Activated T-helper 1 cell treated with Interleukin-2 at 50 U/mL for 16 hours (primary cell): ENCODE data around the gene CTNND2.

ENCODE experiments used
- DNase-seq: peaks from one replicate; pipeline ENCODE4 v3.0.0-alpha.2; 2020; ENCODE audit warnings: low read depth

Gene CTNND2

DNA sequence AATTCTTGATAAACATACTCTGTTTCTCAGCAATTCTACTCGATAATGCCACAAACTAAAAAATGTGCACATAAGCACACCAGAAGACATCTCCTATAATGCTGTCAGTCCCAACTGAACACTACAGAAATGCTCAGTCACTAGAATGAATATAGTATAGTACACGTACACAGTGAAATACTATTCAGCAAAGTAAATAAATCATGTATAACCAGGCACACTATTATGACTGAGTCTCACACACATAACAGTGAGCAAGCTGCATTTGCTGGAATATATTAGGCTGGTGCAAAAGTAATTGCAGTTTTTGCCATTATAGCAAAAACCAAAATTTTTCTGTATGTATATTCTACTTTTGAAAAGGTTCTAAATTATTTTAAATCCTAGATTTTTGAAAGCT, 310.2 kb downstream of the CTNND2 start:
- no peak for DNase-seq

DNA sequence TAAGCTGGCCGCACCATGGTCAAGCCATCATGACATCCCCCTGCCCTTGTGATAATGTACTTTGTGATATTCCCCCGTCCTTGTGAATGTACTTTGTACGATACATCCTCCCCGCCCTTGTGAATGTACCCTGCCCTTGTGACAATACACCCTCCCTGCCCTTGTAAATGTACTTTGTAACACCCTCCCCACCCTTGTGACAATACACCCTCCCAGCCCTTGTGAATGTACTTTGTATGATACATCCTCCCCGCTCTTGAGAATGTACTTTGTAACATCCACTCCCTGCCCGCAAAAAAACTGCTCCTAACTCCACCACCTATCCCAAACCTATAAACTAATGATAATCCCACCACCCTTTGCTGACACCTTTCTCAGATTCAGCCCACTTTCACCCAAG, 313.8 kb downstream of the CTNND2 start:
- DNase-seq: no peak

DNA sequence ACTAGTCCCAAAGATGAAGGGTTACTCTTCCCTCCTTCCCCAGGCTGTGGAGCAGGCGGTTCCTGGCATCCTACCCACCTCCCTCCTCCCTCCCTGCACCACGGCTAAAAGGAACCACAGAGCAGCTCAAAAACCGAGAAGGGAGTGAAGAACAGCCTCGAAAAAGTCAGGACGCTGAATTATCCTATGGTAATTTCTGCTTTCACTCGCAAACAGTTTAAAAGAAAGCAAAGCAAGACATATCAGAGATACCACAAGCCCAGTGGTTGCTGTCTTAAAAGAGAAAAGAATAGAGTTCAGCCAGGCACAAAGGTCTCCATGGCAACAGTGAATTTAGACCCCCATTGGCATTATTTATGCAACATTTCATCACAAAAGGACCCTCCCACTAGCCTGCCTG, 315.4 kb downstream of the CTNND2 start:
- no peak for DNase-seq

DNA sequence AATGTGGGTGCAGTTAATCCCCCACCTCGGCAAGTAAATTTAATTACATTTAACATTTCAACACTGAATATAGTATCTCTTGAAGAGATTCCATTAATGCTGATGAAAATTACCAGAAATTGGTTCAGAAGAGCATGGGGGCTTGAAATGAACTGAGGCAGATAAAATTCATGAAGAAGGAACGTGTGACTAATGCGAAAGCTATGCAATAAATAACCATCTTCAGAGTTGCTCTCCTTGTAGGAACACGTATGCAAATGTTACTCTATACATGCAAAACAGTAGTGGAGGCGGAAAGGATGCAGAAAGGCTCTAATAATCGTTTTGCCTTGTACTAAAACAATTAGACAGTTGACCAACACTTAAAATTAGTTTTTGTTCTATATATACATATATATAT, 320.2 kb downstream of the CTNND2 start:
- DNase-seq: no peak

DNA sequence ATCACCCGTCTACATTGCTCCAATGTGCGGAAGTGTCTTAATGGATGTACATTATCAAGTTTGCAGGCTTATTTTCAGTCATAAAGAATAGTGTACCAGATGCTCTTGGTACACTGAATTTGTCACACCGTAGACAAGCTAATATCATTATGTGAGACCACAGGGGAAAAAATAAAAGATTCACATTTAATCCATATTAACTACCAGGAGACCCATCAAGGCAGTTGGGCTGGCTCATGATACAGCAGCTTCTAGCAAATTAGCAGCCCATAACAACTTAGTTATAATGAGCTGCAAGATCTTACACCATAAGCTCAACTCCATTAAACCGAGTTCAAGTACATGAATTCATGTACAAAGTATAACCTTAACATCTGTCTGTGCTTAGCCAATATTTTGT, 324.9 kb downstream of the CTNND2 start:
- no peak for DNase-seq

DNA sequence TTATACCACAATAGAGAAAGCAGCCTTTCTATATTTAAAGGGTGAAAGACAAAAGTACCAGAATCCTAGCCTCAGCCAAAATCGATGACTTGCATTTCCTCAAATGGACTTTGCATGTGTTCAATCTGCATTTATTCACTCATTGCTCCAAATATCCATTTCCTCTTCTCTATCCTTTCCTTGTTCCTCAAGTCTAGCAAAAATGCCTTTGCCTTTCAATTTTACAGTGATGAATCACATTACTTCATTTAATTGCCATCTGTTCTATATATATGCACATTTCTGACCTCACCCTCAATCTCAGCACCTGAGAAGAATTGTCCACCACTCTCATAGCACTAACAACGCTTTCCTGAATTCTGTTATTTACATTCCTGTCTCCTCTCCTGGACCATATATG, 329.5 kb downstream of the CTNND2 start:
- no peak for DNase-seq

DNA sequence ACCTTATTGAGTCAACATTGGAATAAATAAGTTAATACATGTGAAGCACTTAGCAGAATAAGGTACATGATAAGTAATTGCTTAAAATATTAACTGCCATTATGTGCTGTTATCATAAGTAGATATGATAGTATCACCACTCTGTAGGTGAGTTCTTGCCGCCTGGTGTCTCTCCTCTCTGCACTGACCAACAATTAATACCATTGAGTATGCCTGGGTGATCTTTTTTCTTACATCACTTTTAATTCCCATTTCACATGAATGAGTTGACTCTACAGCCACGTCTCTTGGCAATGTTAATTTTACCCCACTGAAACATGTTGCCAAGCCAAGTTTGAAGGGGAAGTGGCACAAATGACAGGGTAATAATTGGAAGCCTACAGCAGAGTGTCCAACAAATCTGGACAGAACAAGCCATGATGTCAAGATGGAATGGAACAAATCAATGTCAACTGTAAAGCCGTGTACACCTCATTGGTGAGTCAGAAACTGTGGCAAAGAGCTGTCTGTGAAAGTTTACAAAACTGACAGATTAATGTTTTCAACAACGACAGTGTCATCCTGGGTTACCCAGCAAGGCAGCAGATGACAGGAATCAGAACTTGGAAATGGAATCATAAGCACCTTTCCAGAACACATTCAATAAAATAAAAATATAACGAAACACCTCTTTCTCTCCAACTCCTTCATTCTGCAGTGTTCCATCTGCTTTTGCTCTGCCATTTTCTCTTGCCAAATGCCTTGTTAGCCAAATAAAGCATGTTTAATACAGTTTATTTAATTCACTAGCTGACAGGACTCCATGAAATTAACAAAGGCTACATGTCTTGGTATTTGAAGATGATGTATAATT, 330.9 kb downstream of the CTNND2 start:
- no peak for DNase-seq

DNA sequence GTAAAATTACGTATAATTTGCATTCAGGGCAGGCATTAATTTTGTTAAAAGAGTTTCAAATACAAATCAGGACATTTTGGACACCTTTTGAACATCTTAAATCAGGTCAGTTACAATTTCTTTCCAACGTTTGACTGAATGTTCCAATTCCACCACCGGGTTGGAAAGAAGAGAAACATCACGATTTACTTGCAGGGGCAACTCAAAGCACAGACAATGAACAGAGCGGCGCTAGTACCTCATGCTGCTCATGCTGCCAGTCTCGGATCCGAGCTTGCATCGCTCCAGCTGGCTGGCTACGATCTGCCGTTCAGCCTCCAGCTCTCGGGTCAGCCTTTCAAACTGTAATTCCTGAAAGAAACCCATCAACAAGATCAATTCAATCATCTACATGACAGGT, 339.5 kb downstream of the CTNND2 start:
- DNase-seq: no peak

DNA sequence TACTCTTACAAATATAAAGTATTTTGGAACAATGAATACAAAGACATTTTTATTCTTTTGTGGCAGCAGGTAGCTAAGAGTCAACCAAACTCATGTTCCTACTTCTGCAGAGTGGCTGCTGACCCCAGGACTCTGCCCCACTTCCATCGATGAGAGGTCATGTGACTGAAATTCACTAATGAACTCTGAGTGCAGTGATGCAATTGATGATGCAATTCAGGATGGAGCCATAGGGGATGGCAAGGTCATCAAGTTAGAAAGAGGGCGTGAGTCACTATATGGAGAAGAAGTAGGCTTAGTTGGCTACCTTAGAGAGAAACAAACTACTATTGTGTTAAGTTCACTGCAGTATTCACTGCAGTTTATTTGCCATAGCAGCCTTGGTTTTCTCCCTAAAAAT, 340.4 kb downstream of the CTNND2 start:
- no peak for DNase-seq

DNA sequence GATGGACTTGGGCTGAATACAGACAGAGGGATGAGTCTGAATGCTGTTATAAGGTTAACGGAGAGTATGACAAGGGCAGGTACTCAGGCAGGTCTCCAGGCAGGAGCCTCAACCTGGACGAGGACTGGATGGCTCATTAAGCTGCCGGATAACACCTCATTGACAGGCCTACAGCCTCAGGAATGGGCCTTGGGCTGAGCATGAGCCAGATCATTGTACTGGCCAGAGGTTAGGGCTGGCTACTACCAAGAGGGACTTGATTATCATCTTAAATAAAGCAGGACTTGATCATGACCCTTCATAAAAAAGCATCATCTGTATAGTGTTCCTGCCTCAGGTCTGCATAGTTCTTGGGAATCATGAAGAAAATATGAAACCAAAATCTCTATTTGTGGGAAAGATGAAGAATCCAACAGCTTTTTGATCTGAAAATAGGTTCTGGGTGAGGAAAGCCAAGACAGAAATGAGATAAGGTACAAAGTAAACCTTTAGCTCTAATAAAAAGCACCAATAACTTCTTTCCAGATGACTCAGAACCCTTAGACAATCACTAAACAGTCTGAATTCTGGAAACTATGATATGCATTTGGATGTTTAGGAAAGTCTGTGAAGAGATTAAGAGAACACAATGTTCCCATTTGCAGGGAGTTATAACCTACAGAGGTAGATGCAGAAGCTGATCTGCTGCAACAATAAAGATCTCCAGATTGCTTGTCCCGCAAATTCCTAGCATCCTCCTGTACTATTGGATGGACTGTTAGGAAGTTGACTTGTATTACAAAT, 343.1 kb downstream of the CTNND2 start:
- DNase-seq: no peak

DNA sequence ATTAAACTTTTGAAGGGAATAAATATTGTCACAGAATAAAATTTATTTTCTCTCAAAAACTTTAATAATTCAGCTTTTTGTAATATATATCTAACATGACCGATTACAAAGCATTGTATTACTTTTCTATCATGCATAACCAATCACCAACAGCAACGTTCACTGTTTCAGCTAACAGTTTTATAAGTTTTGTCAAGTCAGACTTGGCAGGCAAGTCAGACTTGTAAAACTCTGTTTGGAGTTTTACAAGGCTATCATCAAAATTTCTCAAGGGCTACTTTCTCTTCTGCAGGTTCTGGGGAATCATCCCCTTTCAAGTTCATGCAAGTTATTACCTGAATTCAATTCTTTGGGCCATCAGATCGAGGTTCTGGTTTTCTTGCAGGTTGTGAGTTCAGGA, 347.2 kb downstream of the CTNND2 start:
- no peak for DNase-seq

DNA sequence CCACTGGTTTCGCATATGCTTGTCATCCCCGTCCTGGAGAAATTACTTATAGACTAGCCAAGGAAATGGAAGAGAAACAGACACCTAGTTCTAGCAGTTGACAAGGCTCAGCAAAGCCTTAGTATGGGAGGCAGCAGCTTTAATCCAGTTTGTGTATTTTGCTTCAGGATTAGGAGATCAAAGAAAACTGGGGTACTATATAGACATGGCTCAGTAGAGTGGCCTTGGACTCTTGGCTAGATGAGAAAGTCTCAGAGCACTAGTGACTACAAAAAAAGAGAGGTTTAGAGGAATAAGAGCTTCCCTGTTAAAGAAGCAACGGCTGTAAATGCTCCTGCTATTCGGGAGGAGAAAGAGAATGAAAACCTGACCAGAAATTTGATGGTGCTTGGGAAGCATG, 349.1 kb downstream of the CTNND2 start:
- DNase-seq: no peak

DNA sequence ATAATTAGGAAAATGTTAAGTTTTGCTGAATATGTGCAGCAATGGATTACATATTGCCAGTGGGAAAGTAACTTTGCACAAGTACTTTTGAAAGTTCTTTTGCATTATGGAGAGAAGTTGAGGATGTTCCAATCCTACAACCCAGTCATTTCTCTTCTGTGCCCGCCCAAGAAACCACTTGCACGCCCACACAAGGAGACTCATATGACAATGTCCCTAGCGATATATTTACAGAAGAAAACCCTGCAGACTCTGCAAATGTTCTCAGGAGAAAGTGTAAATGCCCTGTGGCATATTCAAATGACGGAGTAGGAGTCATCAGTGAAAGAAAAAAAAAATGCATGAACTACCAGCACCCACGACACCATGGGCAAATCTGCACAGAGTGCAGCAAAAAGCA, 356.5 kb downstream of the CTNND2 start:
- DNase-seq: no peak

DNA sequence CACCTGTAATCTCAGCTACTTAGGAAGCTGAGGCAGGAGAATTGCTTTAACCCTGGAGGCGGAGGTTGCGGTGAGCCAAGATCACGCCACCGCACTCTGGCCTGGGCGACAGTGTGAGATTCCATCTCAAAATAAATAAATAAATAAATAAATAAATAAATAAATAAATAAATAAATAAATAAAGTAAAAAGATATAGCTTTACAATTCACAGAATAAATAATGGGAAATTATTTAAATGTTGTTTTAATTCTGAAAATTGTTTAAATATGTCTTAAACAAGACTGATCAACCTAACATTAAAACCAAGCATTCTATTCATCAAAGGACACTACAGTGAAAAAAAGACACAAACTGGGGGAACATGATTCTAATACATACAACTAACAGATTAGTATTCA, 357.1 kb downstream of the CTNND2 start:
- no peak for DNase-seq

DNA sequence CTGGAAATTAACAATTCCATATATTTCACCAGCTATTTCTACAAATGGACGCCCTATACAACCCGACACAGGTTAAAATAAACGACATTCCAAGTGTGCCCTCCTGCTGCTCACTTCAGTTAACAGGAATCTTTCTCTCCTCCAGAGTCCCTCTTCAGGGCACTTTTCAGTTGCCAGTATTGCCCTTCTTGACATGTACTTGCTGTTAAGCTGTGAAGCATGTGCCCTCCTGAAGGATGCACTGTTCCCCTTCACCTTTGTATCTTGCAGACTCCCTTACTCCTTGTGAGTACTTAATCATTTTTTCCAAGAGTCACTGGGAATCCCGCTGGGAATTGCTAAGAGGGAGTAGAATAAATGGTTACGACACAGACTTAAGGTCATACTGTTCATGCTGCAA, 364.1 kb downstream of the CTNND2 start:
- DNase-seq: no peak

DNA sequence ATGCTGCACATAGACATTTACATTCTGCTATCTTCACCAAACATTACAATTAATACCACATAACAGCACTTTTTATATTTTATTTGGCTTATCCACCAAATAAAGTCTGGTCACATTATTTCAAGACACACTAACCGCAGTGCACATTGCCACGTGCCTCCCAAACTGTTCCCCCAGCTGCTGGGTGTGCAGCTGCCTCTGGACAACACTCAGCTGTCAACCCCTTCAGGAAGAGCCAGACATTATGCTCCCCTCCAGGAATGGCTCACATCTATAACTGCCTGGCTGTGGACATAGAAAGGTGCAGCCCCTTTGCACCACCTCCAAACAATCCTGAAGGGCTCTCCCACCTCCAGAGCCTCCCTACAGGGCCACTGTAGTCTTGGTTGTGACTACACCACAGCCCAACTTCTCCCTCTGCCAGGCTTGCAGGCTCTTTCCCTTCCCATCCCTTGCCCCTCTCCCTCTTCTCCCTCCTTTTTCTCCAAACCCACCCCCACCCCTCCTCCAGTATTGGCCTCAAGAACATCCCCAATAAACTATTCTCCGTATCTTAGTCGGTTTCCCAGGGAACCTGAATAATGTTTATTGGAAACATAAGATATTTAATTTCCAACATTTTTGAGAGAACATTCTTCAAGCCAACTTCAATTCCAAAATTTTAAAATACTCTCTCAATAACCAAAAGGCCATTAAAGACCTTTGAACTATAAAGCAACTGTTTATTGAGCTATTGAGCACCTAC, 372.3 kb downstream of the CTNND2 start:
- DNase-seq: no peak

DNA sequence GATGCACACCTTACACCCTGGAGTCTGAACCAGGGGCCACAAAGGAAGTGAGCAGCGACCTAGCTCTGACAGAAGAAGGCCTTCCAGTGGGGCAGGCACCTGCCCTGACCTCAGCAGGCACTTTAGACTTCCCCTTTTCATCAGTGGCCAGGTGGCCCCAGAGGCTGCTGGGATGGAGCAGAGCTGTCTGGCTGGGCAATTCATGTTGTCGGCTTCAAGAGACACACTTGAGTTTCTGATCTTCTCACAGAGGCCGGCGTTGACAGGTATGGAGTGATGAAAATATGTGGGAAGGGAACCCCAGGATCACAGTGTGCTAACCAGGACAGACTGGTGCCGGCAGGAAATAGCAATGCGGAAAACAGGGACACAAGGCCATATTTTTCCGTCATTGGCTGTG, 375.5 kb downstream of the CTNND2 start:
- no peak for DNase-seq

DNA sequence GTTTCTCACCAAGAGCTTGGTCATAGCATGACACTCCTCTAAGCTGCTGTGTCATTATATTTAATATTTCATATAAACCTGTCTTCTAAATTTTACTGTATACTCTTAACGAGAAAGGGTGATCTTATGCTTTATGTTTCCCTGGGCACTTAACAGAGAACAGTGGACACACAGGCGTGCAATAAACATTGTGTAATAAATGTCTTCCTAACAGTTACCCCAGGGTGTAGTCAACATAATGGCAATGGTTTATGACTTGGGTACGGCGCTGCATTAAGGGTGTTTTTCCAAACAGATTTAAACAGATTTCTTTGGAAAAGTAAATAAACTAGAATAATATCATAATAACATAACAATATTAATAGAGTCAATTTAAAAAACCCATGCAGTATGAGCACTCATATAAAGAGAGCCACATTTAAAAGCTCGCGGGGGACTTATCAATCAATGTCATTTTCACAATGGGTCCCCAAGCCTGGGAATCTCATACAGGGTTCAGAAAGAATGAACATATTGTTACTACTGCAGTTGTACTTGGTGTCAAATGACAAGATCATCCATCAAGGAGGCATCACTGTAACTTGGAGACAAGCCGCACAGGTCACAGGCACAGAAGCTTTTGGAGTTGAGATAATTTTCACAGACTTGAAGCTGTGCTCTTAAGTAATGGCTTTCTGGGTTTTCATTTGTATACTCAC, 376.4 kb downstream of the CTNND2 start:
- no peak for DNase-seq

DNA sequence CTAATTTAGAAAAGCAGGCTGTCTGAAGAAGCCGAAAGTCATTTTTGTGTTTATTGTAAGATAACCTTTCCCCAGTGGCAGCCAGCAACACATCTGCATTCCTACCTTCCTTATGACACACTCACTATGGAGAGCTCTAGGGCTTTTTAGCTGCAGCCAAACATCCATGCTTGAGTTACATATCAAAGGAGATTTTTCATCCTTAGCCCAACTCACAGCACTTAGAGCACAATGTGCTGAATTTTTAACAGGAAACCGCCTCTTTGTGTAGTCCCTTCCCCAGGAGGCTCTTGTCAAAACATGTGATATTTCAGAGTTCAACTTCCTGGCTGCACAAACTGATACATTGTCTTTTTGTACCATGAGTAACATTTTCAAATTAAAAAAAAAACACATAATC, 379.2 kb downstream of the CTNND2 start:
- DNase-seq: no peak

DNA sequence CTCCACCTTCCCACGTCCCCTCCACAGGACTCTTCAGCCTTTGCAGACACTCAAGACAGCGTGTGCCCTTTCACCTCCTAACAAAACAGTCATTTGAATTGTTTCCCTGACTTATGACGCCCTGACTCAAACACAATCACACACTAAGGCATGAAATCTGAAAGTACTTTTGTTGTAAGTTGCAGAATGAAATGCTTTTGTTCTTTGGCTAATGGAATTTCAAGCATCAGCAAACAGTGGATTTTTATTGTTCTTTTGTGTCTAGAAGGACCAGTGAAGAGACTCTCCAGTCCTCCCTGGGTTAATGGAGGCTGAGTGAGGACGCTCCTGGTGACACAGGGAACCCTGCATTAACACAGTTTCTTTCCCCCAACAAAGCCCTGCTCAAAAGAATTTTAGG, 380.1 kb downstream of the CTNND2 start:
- no peak for DNase-seq

DNA sequence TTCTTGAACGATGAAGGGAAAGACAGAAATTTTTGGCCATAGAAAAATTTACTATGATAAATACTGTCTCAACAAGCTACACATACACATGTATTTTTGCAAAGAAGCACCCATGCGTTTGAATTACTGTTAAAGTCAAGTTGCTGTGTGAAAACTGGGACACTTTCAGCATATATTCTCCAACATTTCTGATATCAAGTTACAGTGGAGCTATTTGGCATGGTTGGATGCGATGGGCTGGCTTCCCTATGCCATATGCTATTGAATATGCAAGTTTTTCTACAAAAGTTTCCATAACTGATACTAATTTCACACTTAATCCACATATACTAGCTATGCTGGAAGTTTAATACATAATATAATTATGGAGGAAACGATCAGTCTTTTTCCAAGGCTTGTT, 381.4 kb downstream of the CTNND2 start:
- DNase-seq: no peak

DNA sequence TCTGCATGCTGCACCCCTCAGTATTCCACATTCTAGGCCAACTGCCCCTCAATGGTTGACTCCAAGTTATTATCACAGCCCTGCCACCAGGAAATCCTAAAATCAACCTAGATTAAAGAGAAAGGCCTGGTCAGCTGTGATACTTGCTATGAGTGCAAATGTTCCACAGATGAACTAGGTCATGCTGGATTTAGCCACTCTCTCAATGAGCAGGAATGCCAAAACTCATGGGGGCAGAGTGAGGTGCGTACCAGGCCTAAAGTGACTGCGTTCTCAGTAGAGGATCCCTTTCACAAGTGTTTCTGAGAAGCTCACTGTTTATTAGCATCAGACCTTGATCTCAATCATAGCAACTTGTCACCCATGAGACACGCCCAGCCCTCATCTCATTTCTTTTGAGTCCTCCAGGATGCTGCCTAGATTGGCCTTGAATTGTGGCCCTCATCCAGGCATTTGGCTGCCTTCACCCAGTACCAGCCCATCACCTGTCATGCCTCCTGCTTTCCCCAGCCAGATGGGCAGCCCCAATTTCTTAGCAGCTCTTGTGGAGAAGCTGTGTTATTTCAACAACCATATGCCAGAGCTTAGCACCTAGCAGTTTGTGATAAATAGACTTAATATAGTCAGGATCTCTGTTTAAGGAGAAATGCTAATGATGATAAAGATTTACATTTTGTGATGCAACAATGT, 383.9 kb downstream of the CTNND2 start:
- DNase-seq: no peak
